HepG2 (cell line): ENCODE data around the gene ANXA9. TPM values are rescaled to one million over a fixed set of nuclear protein-coding genes. Genes with fewer than 3 reads are reported as not detected.

Experiments
- ATAD3A ChIP-seq: sonication (generic); formaldehyde crosslinking; IDR thresholded peaks from 2 replicates; pipeline ENCODE4 v1.4.0; 2020; ENCODE audit warnings: missing genetic modification reagents
- CENPT ChIP-seq: sonication (generic); formaldehyde crosslinking; IDR thresholded peaks from 2 replicates; pipeline ENCODE4 v1.8.0; 2022; ENCODE audit warnings: low read depth, mild to moderate bottlenecking, moderate library complexity, missing genetic modification reagents
- HNRNPL ChIP-seq: fragments of 200-400 bp; formaldehyde crosslinking; IDR thresholded peaks from 2 replicates; pipeline ENCODE4 v1.6.1; 2017; ENCODE audit warnings: mild to moderate bottlenecking, low read depth, low read length
- MTF2 ChIP-seq: sonication (generic); formaldehyde crosslinking; IDR thresholded peaks from 2 replicates; pipeline ENCODE4 v1.5.0; 2020; ENCODE audit warnings: missing genetic modification reagents, borderline replicate concordance
- NCOR1 ChIP-seq: fragments of 200-600 bp; sonication (generic); IDR thresholded peaks from 2 replicates; pipeline ENCODE4 v1.7.0; 2017; ENCODE audit warnings: antibody characterized with exemption, low read length, borderline replicate concordance
- TP53 ChIP-seq: sonication (generic); formaldehyde crosslinking; conservative IDR thresholded peaks from 2 replicates; pipeline ENCODE4 v1.4.0; 2020; ENCODE audit warnings: missing genetic modification reagents
- ZNF264 ChIP-seq: sonication (generic); formaldehyde crosslinking; IDR thresholded peaks from 2 replicates; pipeline ENCODE4 v1.4.0; 2020; ENCODE audit warnings: missing genetic modification reagents
- ZNF709 ChIP-seq: sonication (generic); formaldehyde crosslinking; IDR thresholded peaks from 2 replicates; pipeline ENCODE4 v1.5.0; 2020; ENCODE audit warnings: mild to moderate bottlenecking, missing genetic modification reagents
- ZSCAN21 ChIP-seq: sonication (generic); formaldehyde crosslinking; IDR thresholded peaks from 2 replicates; pipeline ENCODE4 v1.8.0; 2022; ENCODE audit warnings: mild to moderate bottlenecking, missing genetic modification reagents, moderate library complexity, borderline replicate concordance
- ZSCAN9 ChIP-seq: IDR thresholded peaks from 2 replicates; pipeline ENCODE4 v1.6.1; 2016; ENCODE audit warnings: borderline replicate concordance
- ZZZ3 ChIP-seq: sonication (generic); formaldehyde crosslinking; IDR thresholded peaks from 2 replicates; pipeline ENCODE4 v1.4.0; 2020; ENCODE audit warnings: missing genetic modification reagents, mild to moderate bottlenecking, borderline replicate concordance
- polyA plus RNA-seq, 8 experiments: library from polyadenylated mRNA; depleted of rRNA in 3 of 8; stranded (reverse) in 7 of 8; unstranded in 1 of 8; fragments of >200 nt; fragmentation: Illumina TruSeq in 4 of 8; extraction: Trizol in 4 of 8; gene quantifications; 2 replicates each; pipeline versions ENCODE4 v1.2.1 to v1.2.3, GENCODE V29; 2011 to 2016; ENCODE audit warnings: low read depth in 4 of 8, missing spikeins in 1 of 8, mixed read lengths in 1 of 8; ENCODE audit not compliant: insufficient read depth in 1 of 8
- total RNA-seq, 5 experiments: library from RNA; depleted of rRNA; stranded (reverse); fragments of >200 nt; fragmentation: Illumina TruSeq; extraction: Trizol; gene quantifications; 2 replicates each; pipeline ENCODE4 v1.2.3, GENCODE V29; 2016; ENCODE audit warnings: low read depth in 1 of 5
- TF ChIP-seq, protein P1 (sequence below): sonication (generic); formaldehyde crosslinking; IDR thresholded peaks from 2 replicates; pipeline ENCODE4 v1.4.0; 2020; ENCODE audit warnings: missing genetic modification reagents, borderline replicate concordance
- TF ChIP-seq, protein P2 (sequence below): sonication (generic); formaldehyde crosslinking; conservative IDR thresholded peaks from 2 replicates; pipeline ENCODE4 v1.8.0; 2022; ENCODE audit warnings: missing genetic modification reagents
- TF ChIP-seq, protein P3 (sequence below): IDR thresholded peaks from 2 replicates; pipeline ENCODE4 v1.4.0; 2020; ENCODE audit warnings: mild to moderate bottlenecking, missing genetic modification reagents
- TF ChIP-seq, protein P4 (sequence below): sonication (generic); formaldehyde crosslinking; conservative IDR thresholded peaks from 2 replicates; pipeline ENCODE4 v1.4.0; 2020; ENCODE audit warnings: mild to moderate bottlenecking, missing genetic modification reagents, moderate library complexity
- TF ChIP-seq, protein P5 (sequence below): sonication (generic); formaldehyde crosslinking; IDR thresholded peaks from 2 replicates; pipeline ENCODE4 v1.5.0; 2020; ENCODE audit warnings: missing genetic modification reagents, mild to moderate bottlenecking, borderline replicate concordance

Gene ANXA9
- total and polyA plus RNA-seq, 2 of the 13 experiments (the other 11 are each of a cell fraction or from before 2014, with no cell fraction given) = 13.3 to 23.9 TPM

DNA sequence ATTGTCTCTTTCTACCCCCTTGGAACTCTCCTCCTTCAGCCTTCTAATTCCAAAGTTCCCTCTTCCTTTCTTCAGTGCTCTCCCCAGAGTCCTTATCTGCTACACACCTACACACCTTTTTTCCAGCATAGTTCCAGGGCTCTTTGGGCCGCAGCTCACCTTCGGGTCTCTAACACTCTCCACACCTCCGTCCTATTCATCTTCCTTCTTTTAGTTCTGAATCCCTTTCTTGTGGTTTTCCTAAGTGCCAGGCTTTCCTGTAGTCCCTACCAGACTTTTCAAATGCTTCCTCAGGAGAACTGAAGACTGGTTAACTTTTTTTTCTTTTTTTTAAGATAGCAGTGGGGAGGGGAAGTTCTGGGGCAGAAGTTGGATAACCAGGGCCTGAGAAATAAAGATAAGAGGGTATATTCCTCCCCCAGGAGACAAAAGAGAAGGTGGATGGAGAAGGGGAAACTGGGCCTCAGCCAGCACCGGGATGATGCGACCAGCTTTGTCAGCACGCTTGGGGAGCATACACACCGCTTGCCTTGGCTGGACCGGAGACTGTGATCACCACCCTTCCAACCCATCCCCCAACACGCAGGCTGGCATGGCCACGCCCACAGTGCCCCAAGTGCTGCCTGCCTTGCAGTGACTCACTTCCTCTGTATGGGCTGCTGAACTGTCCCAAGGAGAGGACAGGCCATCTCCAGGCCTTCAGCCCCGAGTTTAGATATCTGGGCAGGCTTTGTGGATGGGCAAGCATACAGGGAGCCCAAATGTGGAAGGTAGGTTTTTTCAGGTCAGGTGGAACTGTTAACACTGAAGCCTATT is 5.0 kb upstream of the ANXA9 start (continued):
- TF ChIP-seq CENPT (CRISPR knock-in tag) (no peak), ZNF264 (no peak), HNRNPL (peak; percentile 96), ZSCAN21 (CRISPR knock-in tag) (no peak), ATAD3A (CRISPR knock-in tag) (no peak), NCOR1 (no peak), TP53 (CRISPR knock-in tag) (no peak), ZNF709 (CRISPR knock-in tag) (no peak), MTF2 (CRISPR knock-in tag) (no peak), ZZZ3 (no peak), ZSCAN9 (CRISPR knock-in tag) (0 out of 2 replicates have a peak, but pooled peaks have one; percentile 40)
- TF ChIP-seq, protein P1, sequence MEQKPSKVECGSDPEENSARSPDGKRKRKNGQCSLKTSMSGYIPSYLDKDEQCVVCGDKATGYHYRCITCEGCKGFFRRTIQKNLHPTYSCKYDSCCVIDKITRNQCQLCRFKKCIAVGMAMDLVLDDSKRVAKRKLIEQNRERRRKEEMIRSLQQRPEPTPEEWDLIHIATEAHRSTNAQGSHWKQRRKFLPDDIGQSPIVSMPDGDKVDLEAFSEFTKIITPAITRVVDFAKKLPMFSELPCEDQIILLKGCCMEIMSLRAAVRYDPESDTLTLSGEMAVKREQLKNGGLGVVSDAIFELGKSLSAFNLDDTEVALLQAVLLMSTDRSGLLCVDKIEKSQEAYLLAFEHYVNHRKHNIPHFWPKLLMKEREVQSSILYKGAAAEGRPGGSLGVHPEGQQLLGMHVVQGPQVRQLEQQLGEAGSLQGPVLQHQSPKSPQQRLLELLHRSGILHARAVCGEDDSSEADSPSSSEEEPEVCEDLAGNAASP (CRISPR knock-in tag) = no peak; the same call in 1 of the 2 replicates
- TF ChIP-seq, protein P2, sequence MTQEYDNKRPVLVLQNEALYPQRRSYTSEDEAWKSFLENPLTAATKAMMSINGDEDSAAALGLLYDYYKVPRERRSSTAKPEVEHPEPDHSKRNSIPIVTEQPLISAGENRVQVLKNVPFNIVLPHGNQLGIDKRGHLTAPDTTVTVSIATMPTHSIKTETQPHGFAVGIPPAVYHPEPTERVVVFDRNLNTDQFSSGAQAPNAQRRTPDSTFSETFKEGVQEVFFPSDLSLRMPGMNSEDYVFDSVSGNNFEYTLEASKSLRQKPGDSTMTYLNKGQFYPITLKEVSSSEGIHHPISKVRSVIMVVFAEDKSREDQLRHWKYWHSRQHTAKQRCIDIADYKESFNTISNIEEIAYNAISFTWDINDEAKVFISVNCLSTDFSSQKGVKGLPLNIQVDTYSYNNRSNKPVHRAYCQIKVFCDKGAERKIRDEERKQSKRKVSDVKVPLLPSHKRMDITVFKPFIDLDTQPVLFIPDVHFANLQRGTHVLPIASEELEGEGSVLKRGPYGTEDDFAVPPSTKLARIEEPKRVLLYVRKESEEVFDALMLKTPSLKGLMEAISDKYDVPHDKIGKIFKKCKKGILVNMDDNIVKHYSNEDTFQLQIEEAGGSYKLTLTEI (CRISPR knock-in tag) = no peak
- TF ChIP-seq, protein P3, sequence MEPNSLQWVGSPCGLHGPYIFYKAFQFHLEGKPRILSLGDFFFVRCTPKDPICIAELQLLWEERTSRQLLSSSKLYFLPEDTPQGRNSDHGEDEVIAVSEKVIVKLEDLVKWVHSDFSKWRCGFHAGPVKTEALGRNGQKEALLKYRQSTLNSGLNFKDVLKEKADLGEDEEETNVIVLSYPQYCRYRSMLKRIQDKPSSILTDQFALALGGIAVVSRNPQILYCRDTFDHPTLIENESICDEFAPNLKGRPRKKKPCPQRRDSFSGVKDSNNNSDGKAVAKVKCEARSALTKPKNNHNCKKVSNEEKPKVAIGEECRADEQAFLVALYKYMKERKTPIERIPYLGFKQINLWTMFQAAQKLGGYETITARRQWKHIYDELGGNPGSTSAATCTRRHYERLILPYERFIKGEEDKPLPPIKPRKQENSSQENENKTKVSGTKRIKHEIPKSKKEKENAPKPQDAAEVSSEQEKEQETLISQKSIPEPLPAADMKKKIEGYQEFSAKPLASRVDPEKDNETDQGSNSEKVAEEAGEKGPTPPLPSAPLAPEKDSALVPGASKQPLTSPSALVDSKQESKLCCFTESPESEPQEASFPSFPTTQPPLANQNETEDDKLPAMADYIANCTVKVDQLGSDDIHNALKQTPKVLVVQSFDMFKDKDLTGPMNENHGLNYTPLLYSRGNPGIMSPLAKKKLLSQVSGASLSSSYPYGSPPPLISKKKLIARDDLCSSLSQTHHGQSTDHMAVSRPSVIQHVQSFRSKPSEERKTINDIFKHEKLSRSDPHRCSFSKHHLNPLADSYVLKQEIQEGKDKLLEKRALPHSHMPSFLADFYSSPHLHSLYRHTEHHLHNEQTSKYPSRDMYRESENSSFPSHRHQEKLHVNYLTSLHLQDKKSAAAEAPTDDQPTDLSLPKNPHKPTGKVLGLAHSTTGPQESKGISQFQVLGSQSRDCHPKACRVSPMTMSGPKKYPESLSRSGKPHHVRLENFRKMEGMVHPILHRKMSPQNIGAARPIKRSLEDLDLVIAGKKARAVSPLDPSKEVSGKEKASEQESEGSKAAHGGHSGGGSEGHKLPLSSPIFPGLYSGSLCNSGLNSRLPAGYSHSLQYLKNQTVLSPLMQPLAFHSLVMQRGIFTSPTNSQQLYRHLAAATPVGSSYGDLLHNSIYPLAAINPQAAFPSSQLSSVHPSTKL = peak; percentile 65
- TF ChIP-seq, protein P4, sequence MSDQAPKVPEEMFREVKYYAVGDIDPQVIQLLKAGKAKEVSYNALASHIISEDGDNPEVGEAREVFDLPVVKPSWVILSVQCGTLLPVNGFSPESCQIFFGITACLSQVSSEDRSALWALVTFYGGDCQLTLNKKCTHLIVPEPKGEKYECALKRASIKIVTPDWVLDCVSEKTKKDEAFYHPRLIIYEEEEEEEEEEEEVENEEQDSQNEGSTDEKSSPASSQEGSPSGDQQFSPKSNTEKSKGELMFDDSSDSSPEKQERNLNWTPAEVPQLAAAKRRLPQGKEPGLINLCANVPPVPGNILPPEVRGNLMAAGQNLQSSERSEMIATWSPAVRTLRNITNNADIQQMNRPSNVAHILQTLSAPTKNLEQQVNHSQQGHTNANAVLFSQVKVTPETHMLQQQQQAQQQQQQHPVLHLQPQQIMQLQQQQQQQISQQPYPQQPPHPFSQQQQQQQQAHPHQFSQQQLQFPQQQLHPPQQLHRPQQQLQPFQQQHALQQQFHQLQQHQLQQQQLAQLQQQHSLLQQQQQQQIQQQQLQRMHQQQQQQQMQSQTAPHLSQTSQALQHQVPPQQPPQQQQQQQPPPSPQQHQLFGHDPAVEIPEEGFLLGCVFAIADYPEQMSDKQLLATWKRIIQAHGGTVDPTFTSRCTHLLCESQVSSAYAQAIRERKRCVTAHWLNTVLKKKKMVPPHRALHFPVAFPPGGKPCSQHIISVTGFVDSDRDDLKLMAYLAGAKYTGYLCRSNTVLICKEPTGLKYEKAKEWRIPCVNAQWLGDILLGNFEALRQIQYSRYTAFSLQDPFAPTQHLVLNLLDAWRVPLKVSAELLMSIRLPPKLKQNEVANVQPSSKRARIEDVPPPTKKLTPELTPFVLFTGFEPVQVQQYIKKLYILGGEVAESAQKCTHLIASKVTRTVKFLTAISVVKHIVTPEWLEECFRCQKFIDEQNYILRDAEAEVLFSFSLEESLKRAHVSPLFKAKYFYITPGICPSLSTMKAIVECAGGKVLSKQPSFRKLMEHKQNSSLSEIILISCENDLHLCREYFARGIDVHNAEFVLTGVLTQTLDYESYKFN = peak; percentile 51; the same call in 1 of the 2 replicates
- TF ChIP-seq, protein P5, sequence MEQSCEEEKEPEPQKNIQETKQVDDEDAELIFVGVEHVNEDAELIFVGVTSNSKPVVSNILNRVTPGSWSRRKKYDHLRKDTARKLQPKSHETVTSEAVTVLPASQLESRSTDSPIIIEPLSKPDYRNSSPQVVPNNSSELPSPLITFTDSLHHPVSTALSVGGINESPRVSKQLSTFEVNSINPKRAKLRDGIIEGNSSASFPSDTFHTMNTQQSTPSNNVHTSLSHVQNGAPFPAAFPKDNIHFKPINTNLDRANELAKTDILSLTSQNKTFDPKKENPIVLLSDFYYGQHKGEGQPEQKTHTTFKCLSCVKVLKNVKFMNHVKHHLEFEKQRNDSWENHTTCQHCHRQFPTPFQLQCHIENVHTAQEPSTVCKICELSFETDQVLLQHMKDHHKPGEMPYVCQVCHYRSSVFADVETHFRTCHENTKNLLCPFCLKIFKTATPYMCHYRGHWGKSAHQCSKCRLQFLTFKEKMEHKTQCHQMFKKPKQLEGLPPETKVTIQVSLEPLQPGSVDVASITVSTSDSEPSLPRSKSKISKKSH (CRISPR knock-in tag) = no peak
